ENCODE results near the gene LCNL1.
"Not testable (repeated sequence)": the region's sequence is repeated elsewhere in the genome, so short reads cannot be mapped to it uniquely, and the experiment has no call there.

LCNL1 gene

GRCh38 chr9:136995362-136995761 lies 12.6 kb downstream of the LCNL1 start:
- no peak for DNase-seq

- no peak for DNase-seq
Measured at GRCh38 chr9:136995772-136996311, 13.0 kb downstream of the LCNL1 start.

- peak in 1 of 2 experiments; percentile 22 for DNase-seq
Measured at GRCh38 chr9:136996361-136997292, 13.8 kb downstream of the LCNL1 start, which contains the start of gene CLIC3. TSS of gene CLIC3 (minus strand) at chr9:136996568. CDS start at chr9:136996543, 25 bp downstream.

DNA sequence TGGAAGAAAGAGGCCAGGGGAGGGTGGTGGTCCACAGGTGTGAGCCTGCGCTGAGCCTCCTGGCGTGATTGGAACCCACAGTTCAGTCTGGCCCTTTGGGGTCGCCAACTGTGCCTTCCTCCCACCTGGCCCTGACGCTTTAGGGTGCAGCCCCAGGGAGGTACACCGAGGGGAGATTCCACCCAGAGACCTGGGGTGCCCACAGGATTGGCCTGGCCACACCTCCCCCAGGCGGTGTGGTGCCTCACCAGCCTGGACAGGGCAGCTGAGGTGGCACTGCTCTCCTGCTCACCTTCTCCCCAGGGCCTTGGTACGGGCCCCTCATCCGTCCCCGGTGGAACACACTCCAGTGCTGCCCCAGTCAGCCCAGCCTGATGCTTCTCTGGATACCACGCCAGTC lies 14.6 kb downstream of the LCNL1 start:
- no peak for DNase-seq

GRCh38 chr9:136997830-136998234 lies 15.0 kb downstream of the LCNL1 start:
- DNase-seq: no peak

GRCh38 chr9:137000177-137000930 lies 17.6 kb downstream of the LCNL1 start:
- peak; percentile 51 to 57 for DNase-seq

GRCh38 chr9:137001857-137002645 lies 19.3 kb downstream of the LCNL1 start:
- no peak for DNase-seq

GRCh38 chr9:137002646-137003041 lies 19.9 kb downstream of the LCNL1 start:
- no peak for DNase-seq

- not testable (repeated sequence) for DNase-seq
Measured at GRCh38 chr9:137004285-137004684, 21.5 kb downstream of the LCNL1 start.

GRCh38 chr9:137006116-137007003 lies 23.6 kb downstream of the LCNL1 start:
- no peak for DNase-seq

GRCh38 chr9:137007108-137007815 lies 24.5 kb downstream of the LCNL1 start:
- no peak for DNase-seq

DNA sequence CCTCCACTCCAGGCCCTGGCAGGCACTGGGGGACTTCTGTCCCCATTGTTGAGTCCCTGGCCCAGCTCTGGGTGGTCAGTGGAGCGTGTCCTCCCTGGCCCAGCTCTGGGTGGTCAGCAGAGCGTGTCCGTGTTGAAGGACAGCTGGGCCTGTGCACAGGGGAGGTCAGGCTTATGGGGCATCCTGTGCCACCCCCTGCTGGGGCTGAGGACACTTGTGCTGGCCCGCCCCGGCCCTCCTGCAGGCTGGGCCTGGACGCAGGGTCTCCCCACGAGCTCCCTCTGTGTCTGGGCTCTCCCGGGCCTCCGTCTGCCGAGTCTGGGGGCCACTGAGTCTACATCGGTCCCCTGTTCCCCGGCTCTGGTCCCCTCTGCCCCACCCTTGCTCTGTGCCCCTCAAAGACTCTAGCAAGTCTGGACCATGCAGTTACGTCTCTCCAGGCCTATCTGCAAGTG lies 25.1 kb downstream of the LCNL1 start:
- no peak for DNase-seq

DNA sequence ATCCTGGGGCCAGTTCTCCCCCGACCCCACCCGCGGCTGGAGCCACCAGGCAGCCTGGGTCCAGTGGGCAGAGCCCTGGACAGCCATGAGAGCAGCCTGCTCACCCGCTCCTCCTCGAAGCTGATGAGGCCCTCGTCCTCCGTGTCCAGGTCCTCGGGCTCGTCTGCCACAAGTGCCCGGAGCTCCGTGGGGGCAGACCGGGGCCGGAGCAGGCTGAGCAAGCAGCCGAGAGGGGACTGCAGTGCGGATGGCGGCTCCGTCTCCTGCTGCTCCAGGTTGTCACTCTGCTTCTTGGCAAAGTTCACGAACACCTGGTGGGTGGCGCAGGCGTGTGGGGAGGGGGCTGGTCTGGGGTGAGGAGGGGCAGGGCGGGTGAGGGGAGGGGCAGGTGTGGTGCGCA lies 25.5 kb downstream of the LCNL1 start:
- no peak for DNase-seq

GRCh38 chr9:137009217-137009616 lies 26.4 kb downstream of the LCNL1 start:
- no peak for DNase-seq

- DNase-seq: no peak
Measured at GRCh38 chr9:137009938-137010732, 27.3 kb downstream of the LCNL1 start.

- no peak for DNase-seq
Measured at GRCh38 chr9:137011156-137011555, 28.4 kb downstream of the LCNL1 start.

GRCh38 chr9:137011907-137012675 lies 29.3 kb downstream of the LCNL1 start:
- no peak for DNase-seq

- no peak for DNase-seq
Measured at GRCh38 chr9:137012694-137013570, 30.1 kb downstream of the LCNL1 start.
